ENCODE measurements around the gene SDF4. TPM values are rescaled to one million over a fixed set of nuclear protein-coding genes. Genes with fewer than 3 reads are reported as not detected.

SDF4 gene
- total and polyA plus RNA-seq, 2 donors (not counting 1 experiment from before 2014, with no cell fraction given) = 100 to 143 TPM

GRCh38 chr1:1255611-1256010 lies 23.8 kb upstream of the SDF4 start:
- POLR2A ChIA-PET = no interaction called here
- Mint-ChIP-seq H3K9me3 (ENCODE audit: insufficient read depth) (no peaks in the 10 kb centered on the region), H3K27me3 (no peaks in the 10 kb centered on the region), H3K4me3 (no peak overlapping the region), H3K4me1 (peaks cover 17% of the 10 kb centered on the region), H3K27ac (no peak overlapping the region)
- TF ChIP-seq EZH2 (IDR thresholded peaks at IDR 0.05; ENCODE audit: borderline replicate concordance, insufficient read depth, low read depth, low read length, poor library complexity, severe bottlenecking) (no peak), CTCF (IDR thresholded peaks at IDR 0.05) (no peak)
- ATAC-seq (ENCODE audit: low read depth) (no peak), DNase-seq (no peak)
- CTCF ChIA-PET = interaction anchor here (1.6 kb wide), 1 partner anchor 134 kb away, joined by 5 read pairs; no protein-coding TSS in a partner anchor
- Histone ChIP-seq H3K27ac (ENCODE audit: low read length in 2 of 2) (no peak overlapping the region), H3K79me2 (ENCODE audit: control insufficient read depth, insufficient read depth, low read length) (peaks cover 24% of the 10 kb centered on the region), H3K36me3 (replicated peaks in 1 of 2; ENCODE audit: control extremely low read depth in 1 of 2, control insufficient read depth in 1 of 2, extremely low read depth in 1 of 2, insufficient read depth in 2 of 2, low read length in 1 of 2) (peaks cover 0 to 44% of the 10 kb centered on the region in 2 experiments), H3K4me2 (replicated peaks; ENCODE audit: low read depth, low read length, poor library complexity, severe bottlenecking) (no peak overlapping the region), H3K27me3 (replicated peaks in 1 of 4; ENCODE audit: control extremely low read depth in 1 of 4, control insufficient read depth in 3 of 4, insufficient read depth in 4 of 4, low read length in 3 of 4) (no peaks in the 10 kb centered on the region), H4K20me1 (ENCODE audit: control insufficient read depth, insufficient read depth, low read length, poor library complexity, severe bottlenecking) (peaks cover 30% of the 10 kb centered on the region), H3K4me3 (ENCODE audit: control extremely low read depth in 1 of 5, extremely low read depth in 1 of 5, insufficient read depth in 1 of 5, low read depth in 2 of 5, low read length in 4 of 5) (no peak overlapping the region), H3K4me1 (ENCODE audit: control insufficient read depth in 2 of 2, insufficient read depth in 2 of 2, low read length in 2 of 2) (peaks cover 7 to 13% of the 10 kb centered on the region in 2 donors), H2AFZ (ENCODE audit: insufficient read depth, low read depth, low read length, poor library complexity, severe bottlenecking) (no peak overlapping the region), H3K9ac (ENCODE audit: low read length) (no peak overlapping the region), H3K9me3 (ENCODE audit: control extremely low read depth in 1 of 3, control insufficient read depth in 2 of 3, insufficient read depth in 1 of 3, low read length in 2 of 3) (no peaks in the 10 kb centered on the region)
- 93% methylated on average over 9 of the region's 10 CpGs for WGBS (ENCODE audit: insufficient coverage)
- intact Hi-C loops (cut with micrococcal nuclease) = no loop called here

GRCh38 chr1:1255078-1255477 lies 23.3 kb upstream of the SDF4 start:
- Histone ChIP-seq H3K36me3 (replicated peaks in 1 of 2; ENCODE audit: control extremely low read depth in 1 of 2, control insufficient read depth in 1 of 2, extremely low read depth in 1 of 2, insufficient read depth in 2 of 2, low read length in 1 of 2) (peaks cover 0 to 44% of the 10 kb centered on the region in 2 experiments), H3K9me3 (ENCODE audit: control extremely low read depth in 1 of 3, control insufficient read depth in 2 of 3, insufficient read depth in 1 of 3, low read length in 2 of 3) (no peaks in the 10 kb centered on the region), H3K27me3 (replicated peaks in 1 of 4; ENCODE audit: control extremely low read depth in 1 of 4, control insufficient read depth in 3 of 4, insufficient read depth in 4 of 4, low read length in 3 of 4) (no peaks in the 10 kb centered on the region), H2AFZ (ENCODE audit: insufficient read depth, low read depth, low read length, poor library complexity, severe bottlenecking) (no peak overlapping the region), H3K4me1 (ENCODE audit: control insufficient read depth in 2 of 2, insufficient read depth in 2 of 2, low read length in 2 of 2) (peaks cover 10 to 13% of the 10 kb centered on the region in 2 donors), H3K4me2 (replicated peaks; ENCODE audit: low read depth, low read length, poor library complexity, severe bottlenecking) (no peak overlapping the region), H3K4me3 (ENCODE audit: control extremely low read depth in 1 of 5, extremely low read depth in 1 of 5, insufficient read depth in 1 of 5, low read depth in 2 of 5, low read length in 4 of 5) (no peak overlapping the region), H3K9ac (ENCODE audit: low read length) (no peak overlapping the region), H3K79me2 (ENCODE audit: control insufficient read depth, insufficient read depth, low read length) (peaks cover 18% of the 10 kb centered on the region), H4K20me1 (ENCODE audit: control insufficient read depth, insufficient read depth, low read length, poor library complexity, severe bottlenecking) (peaks cover 25% of the 10 kb centered on the region), H3K27ac (ENCODE audit: low read length in 2 of 2) (no peak overlapping the region)
- H3K27ac Mint-ChIP-seq = no peak overlapping the region
- ChIA-PET POLR2A (no interaction called here), CTCF (interaction anchor here (1.6 kb wide), 1 partner anchor 133 kb away, joined by 5 read pairs; no protein-coding TSS in a partner anchor)
- no peaks in the 10 kb centered on the region for H3K27me3 Mint-ChIP-seq
- intact Hi-C loops (cut with micrococcal nuclease) = no loop called here
- H3K4me1 Mint-ChIP-seq = peaks cover 16% of the 10 kb centered on the region
- no peak overlapping the region for H3K4me3 Mint-ChIP-seq
- H3K9me3 Mint-ChIP-seq (ENCODE audit: insufficient read depth) = no peaks in the 10 kb centered on the region
- DNase-seq = no peak
- 97% methylated on average over 21 of the region's 26 CpGs for WGBS (ENCODE audit: insufficient coverage)
- TF ChIP-seq EZH2 (IDR thresholded peaks at IDR 0.05; ENCODE audit: borderline replicate concordance, insufficient read depth, low read depth, low read length, poor library complexity, severe bottlenecking) (no peak), CTCF (IDR thresholded peaks at IDR 0.05) (no peak)
- ATAC-seq (ENCODE audit: low read depth) = no peak

All from B cell (primary cell).